HG02840 (cell line): Measurements from ENCODE around the gene NBAS.
"Not testable (repeated sequence)": the region's sequence is repeated elsewhere in the genome, so short reads cannot be mapped to it uniquely, and the experiment has no call there.

Source experiments
- ATAC-seq: cut with Tn5 transposase; IDR thresholded peaks from one replicate; pipeline ENCODE4 v1.9.1; 2021; ENCODE audit warnings: mild to moderate bottlenecking, moderate library complexity, moderate number of reproducible peaks; ENCODE audit not compliant: unreplicated experiment, low FRiP score

NBAS gene

DNA sequence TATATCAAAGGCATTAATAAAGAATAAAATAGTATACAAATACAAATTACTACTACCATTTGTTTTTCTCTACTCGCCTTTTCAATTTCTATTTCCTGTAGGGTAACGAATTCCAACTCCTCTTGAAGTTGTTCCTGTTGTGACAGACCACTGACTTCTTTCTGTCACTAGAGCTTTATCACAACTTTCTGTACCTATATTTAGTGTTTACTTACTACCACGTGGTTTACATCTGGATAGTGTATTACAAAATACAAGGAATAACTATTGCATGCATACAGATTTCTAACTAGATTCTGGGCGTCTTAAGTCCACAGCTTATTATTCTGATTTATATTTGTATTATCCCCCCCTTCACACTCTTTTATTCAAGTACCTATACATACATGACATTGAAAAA is 22.3 kb downstream of the NBAS start:
- no peak for ATAC-seq

DNA sequence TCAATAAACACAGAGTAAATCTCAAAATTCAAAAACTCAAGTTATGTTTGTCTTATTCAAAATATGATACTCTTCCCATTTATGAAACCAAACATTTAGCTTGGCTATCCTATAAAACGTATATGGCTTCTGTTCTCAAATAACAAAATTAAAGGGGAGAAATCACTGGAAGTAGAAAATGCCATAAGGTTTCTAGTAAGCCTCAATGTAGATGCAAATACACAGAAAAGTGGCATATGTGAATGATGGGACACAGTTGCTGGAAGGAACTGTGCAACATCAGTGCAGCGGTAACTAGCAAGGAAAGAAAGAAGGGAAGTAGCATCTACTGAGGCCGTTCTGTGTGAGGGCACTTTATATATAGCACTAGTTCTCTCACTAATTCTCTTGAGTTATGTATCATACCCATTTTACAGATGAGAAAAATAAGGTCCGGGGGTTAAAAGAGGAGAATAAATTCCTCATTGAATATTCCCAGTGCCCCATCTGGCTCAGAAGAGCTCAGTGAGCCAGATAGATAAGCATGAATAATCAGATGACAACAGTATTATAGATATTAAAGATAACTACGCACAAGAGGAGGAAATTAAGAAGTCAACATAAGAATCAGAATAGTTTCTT is 27.2 kb downstream of the NBAS start:
- no peak for ATAC-seq

DNA sequence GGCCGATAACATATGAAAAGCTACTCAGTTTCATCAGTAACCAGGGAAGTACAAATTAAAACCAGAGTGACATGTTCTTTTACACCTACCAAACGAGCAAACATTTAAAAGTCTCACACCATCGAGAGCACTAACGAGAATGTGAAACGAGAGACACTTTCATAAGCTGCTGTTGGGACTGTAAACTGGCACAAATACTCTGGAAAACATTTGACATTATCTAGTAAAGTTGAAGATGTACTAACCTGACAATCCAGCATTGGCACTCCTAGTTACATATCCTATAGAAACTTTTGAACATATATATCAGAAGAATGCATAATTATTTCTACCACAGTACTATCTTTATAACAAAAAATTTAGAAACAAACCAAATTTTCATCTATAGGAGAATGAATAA is 28.1 kb downstream of the NBAS start:
- no peak for ATAC-seq

GRCh38 chr2:15531095-15531854 is 29.9 kb downstream of the NBAS start:
- no peak for ATAC-seq

GRCh38 chr2:15527074-15527739 is 33.9 kb downstream of the NBAS start:
- ATAC-seq: no peak

- no peak for ATAC-seq
Measured at GRCh38 chr2:15521641-15522181, 39.4 kb downstream of the NBAS start.

DNA sequence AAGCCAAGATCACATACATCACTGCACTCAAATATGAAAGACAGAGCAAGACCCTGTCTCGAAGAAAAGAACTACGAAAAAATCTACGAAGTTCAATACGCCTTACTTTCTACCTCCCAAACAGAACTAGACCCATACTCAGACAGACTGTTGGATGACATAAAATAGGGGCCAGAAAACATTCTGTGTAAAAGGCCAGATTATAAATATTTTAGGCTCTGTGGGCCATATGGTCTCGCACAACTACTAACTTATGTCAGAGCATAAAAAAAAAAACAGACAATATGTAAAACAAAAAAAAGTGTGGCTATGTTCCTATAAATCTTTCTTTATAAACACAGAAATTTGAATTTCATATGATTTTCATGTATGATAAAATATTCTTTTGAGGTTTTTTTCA is 40.8 kb downstream of the NBAS start:
- no peak for ATAC-seq

GRCh38 chr2:15518759-15519158 is 42.4 kb downstream of the NBAS start:
- not testable (repeated sequence) for ATAC-seq

- no peak for ATAC-seq
Measured at GRCh38 chr2:15517793-15518192, 43.3 kb downstream of the NBAS start.

- no peak for ATAC-seq
Measured at GRCh38 chr2:15511686-15512085, 49.4 kb downstream of the NBAS start.

DNA sequence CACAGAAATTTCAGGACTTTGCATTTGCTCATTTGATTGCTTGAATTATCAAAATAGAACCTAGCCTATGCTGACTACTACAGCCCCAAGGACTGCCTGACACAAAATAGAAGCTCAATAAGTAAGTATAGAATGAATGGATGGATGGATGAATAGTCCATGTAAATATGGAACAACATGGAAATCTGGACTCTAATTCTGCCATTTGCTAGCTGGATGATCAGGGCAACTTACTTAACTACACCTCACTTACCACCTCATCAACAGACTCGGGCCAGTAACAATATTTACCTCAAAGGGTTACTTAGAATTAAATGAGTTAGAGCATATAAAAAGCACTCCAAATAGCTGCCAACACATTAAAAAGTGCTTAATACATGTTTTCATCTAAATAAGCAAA is 50.6 kb downstream of the NBAS start:
- no peak for ATAC-seq

DNA sequence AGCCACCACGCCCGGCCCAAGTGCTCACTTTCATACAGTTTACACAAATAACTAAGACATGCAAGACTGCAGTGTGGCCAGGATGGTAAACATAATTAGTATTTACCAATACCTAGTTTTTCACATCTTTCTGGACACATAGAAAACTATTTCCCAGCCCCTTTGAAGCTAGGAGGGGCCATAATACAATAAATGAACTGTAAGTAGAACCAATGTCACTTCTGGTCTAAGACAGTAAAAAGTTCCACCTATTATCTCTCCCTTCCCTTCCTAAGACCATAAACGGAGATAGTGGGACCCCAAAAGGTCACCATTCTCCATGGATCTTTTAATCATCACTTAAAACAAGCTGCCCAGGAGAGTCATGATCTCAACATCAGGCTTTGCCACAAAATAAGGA is 51.0 kb downstream of the NBAS start:
- ATAC-seq: no peak

DNA sequence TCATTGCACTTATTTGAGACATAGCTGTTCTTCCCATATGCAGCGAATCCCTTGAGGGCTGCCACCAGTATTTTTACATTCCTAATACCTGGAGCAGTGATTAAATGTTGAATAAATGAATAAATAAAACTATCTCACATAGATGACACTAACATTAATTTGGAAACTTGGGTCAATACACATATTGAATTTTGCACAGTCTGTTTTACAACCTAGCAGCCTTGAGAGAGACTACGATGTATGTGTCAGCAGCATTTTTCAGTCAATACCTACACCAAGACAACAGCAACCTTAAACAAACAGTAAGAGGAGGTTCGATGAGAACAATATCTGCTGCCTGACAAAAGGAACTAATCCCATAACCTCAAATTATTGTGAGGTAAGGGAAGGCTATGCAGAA is 53.4 kb downstream of the NBAS start:
- ATAC-seq: no peak

DNA sequence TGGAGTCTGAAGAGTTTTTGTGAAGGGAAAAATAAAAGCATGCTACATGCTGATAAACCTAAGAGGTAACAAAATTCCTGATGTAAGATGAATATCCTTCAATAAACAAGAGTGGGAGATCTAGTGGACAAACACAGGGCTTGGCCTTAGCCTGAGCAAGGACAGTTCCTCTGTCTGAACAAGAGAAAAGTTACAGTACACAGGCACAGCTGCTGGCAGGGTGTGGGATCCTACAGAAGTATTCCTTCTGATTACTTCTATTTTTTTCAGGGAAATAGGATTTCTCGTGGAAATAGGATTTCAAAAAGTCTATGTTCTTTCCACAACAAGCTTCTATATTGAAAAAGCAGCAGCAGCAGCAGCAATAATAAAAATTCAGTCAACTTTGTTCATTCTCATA is 54.1 kb downstream of the NBAS start:
- no peak for ATAC-seq

- no peak for ATAC-seq
Measured at GRCh38 chr2:15506229-15506819, 54.8 kb downstream of the NBAS start.

DNA sequence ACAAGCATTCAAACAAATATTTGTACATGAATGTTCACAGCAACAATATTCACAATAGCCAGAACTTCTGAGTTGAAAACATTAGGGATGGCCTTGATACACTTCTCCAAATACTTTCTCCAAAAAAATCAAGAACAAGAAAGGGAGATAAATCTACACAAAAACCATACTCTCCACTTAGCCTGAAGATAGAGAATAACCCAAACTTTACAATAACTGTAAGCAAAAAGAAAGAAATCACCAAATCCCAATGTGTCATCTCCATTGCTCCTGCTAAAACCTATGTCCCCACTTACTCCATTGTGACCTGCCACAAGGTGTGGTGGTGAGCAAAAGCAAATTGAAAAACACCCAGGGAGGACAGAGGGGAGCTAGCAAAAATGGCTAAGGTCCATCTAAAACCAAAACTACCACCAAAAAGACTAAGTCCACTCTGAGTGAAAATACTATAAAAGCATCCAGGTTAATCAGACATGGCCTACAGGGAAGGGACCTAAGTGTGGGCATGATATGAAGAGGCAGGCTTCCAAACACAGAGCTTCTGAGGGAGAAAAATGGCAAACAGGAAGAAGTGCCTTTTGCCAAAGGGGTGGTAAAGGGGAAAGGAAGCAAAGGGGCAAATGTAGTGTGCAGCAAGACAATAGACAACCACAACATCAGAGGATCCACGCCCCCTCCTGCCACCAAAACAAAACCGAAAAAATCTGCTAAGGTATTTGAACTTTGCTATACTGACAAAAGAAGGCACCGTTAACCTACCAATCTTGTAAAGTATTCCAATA is 56.1 kb downstream of the NBAS start:
- ATAC-seq: no peak

DNA sequence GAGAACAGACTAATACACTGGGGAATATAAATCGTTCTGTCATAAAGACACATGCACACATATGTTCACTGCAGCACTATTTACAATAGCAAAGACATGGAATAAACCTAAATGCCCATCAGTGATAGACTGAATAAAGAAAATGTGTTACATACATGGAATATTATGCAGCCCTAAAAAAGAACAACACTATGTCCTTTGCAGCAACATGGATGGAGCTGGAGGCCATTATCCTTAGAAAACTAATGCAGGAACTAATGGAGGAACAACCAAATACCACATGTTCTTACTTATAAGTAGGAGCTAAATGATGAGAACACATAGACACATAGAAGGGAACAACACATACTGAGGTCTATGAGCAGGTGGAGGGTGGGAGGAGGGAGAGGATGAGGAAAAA is 61.9 kb downstream of the NBAS start:
- not testable (repeated sequence) for ATAC-seq

DNA sequence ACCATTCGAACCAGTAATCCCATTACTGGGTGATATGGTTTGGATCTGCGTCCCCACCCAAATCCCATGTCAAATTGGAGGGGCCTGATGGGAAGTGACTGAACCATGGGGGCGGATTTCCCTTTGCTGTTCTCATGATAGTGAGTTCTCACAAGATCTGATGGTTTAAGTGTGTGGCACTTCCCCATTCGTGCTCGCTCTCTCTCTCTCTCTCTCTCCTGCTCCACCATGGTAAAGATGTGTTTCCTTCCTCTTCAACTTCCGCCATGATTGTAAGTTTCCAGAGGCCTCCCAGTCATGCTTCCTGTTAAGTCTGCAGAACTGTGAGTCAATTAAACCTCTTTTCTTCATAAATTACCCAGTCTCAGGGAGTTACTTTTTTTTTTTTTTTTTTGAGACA is 62.6 kb downstream of the NBAS start:
- no peak for ATAC-seq

- no peak for ATAC-seq
Measured at GRCh38 chr2:15494877-15495276, 66.3 kb downstream of the NBAS start.

DNA sequence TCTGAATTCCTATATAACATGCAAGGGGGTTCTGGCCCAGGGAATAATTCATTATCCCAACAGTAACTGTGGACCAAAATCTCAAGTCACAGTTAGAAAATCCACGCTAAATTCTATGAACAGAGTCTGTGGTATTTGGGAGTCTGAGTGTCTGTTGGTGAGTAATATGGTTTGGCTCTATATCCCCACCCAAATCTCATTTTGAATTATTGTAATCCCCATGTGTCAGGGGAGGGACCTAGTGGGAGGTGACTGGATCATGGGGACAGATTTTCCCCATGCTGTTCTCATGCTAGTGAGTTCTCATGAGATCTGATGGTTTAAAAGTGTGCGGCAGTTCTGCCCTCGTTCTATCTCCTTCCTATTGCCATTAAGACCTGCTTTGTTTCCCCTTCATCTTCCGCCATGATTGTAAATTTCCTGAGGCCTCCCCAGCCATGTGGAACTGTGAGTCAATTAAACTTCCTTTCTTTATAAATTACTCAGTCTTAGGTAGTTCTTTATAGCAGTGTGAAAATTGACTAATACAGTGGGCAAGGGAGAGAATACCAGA is 68.3 kb downstream of the NBAS start:
- ATAC-seq: no peak
